Measurements from ENCODE around the gene LMX1B.
"Not testable (repeated sequence)": the region's sequence is repeated elsewhere in the genome, so short reads cannot be mapped to it uniquely, and the experiment has no call there.

Gene LMX1B

GRCh38 chr9:126699401-126699881, 85.7 kb downstream of the LMX1B start:
- no peak for DNase-seq

GRCh38 chr9:126700296-126700695, 86.6 kb downstream of the LMX1B start:
- DNase-seq: no peak

- DNase-seq: no peak
These were observed 87.4 kb downstream of the LMX1B start for GRCh38 chr9:126700903-126701812.

- no peak for DNase-seq
These were observed 88.0 kb downstream of the LMX1B start for GRCh38 chr9:126701813-126702140.

- DNase-seq: no peak
These were observed 88.6 kb downstream of the LMX1B start for GRCh38 chr9:126702151-126703001.

GRCh38 chr9:126703002-126703865, 89.5 kb downstream of the LMX1B start:
- peak; percentile 31 for DNase-seq

GRCh38 chr9:126703866-126704156, 90.1 kb downstream of the LMX1B start:
- DNase-seq: no peak

GRCh38 chr9:126704157-126704891, 90.6 kb downstream of the LMX1B start:
- DNase-seq: peak; percentile 90

GRCh38 chr9:126704892-126705766, 91.4 kb downstream of the LMX1B start:
- peak; percentile 49 for DNase-seq

GRCh38 chr9:126705767-126706697, 92.3 kb downstream of the LMX1B start:
- no peak for DNase-seq

GRCh38 chr9:126706698-126707053, 92.9 kb downstream of the LMX1B start:
- no peak for DNase-seq

- no peak for DNase-seq
These were observed 93.4 kb downstream of the LMX1B start for GRCh38 chr9:126707083-126707482.

- not testable (repeated sequence) for DNase-seq
These were observed 94.0 kb downstream of the LMX1B start for GRCh38 chr9:126707712-126708111.

- no peak for DNase-seq
These were observed 94.5 kb downstream of the LMX1B start for GRCh38 chr9:126708178-126708577.

- no peak for DNase-seq
These were observed 95.5 kb downstream of the LMX1B start for GRCh38 chr9:126709241-126709640.

- no peak for DNase-seq
These were observed 101.7 kb downstream of the LMX1B start for GRCh38 chr9:126715382-126715781.

GRCh38 chr9:126717441-126717840, 103.7 kb downstream of the LMX1B start:
- not testable (repeated sequence) for DNase-seq

- DNase-seq: peak; percentile 76
These were observed 105.9 kb downstream of the LMX1B start for GRCh38 chr9:126719618-126720031.

- DNase-seq: no peak
These were observed 106.3 kb downstream of the LMX1B start for GRCh38 chr9:126720036-126720435.

Measured in NCI-H226 (cell line).